Adipose tissue (tissue), 3 donors: Measurements from ENCODE around the gene AMZ2. TPM values are rescaled to one million over a fixed set of nuclear protein-coding genes. Genes with fewer than 3 reads are reported as not detected.
"Not testable (repeated sequence)": the region's sequence is repeated elsewhere in the genome, so short reads cannot be mapped to it uniquely, and the experiment has no call there.

ENCODE experiments used
- H3K27ac ChIP-seq: one replicate; pipeline ENCODE4 v1.5.1; 2013; ENCODE audit warnings: low read depth, low read length
- WGBS, 3 donors: extraction: QIAGEN DNeasy Blood & Tissue Kit; methylation state at CpG; one replicate each; pipeline ENCODE4 v1.1.7; 2013; 5-methylcytosine and 5-hydroxymethylcytosine counted together
- polyA plus RNA-seq, 3 donors: library from polyadenylated mRNA; stranded (reverse); fragments of 200-250 nt; gene quantifications; one replicate each; pipeline ENCODE4 v1.2.3, GENCODE V29; 2013
- donor health status: healthy with polysubstance abuse.
- donor health status: Bipolar disorder and iron deficiency.
- donor health status: healthy.

Gene AMZ2
- polyA plus RNA-seq, 3 donors: 24.2 to 78.4 (median 51.0) TPM

DNA sequence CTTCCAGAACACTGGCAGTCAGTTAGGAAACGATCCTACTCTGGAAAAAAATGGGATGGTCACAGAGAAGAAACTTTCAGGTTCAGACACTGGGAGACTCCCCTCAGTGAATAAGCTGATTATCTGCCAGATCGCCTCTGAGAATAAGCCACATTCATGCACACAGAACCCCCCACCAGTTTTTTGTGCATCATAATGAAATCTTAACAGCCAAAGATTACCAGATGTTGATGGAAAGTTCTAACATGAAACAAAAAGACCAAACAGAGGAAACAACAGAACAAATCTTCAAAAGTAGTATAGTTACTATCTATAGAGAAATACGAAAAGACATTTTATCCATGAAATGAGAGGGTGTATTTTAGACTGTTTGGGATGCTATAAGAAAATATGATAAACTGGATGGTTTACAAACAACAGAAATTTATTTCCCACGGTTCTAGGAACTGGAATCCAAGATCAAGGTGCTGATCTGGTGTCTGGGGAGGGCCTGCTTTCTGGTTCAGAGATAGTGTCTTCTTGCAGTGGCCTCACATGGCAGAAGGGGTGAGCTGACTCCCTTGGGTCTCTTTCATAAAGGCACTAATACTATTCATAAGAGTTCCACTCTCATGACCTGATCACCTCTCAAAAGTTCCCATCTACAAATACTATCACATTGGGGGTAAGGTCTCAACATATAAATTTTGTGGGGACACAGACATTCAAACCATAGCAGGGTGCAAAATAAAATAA lies 8.0 kb upstream of the AMZ2 start:
- no peak overlapping the region for H3K27ac ChIP-seq
- WGBS, 3 donors: 80 to 93% (median 87%) methylated on average over 4 of the region's 4 CpGs

- no peak overlapping the region for H3K27ac ChIP-seq
- 91 to 93% (median 93%) methylated on average over 24 of the region's 24 CpGs for WGBS, 3 donors
Observed at GRCh38 chr17:68246271-68247028, 1.4 kb upstream of the AMZ2 start.

DNA sequence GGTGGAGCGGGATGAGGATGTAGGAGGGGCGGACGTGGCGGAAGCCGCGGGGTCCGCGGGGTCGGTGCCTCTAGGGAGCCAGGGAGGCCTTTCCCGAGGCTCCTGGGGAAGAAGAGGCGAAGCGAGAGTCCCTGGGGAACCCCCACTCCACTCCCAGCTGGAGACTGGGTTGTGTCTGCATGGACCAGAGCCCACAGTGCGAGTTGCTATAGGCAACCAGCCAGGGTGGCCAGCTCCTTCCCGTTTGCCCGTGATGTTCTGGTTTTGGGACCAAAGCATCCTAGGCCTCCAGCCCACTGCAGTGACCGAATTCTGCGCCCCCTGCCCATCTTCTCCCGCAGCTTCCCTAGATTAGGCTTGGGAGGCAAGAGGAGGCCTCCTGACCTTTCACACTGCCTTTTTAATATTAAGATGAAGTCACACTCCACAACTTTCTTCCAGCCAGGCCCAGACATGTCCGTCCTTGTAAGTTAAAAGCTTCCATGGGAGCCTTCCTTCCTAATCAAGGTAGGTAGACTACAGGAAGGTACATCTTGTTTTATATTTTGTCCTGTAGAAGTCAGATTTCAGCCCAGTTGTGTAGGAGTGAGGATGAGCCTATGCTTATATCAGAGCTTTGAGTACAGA lies 469 bp downstream of the AMZ2 start:
- WGBS, 3 donors: 1 to 2% (median 1%) methylated on average over 19 of the region's 19 CpGs
- peak overlapping the region; percentile 55 for H3K27ac ChIP-seq

DNA sequence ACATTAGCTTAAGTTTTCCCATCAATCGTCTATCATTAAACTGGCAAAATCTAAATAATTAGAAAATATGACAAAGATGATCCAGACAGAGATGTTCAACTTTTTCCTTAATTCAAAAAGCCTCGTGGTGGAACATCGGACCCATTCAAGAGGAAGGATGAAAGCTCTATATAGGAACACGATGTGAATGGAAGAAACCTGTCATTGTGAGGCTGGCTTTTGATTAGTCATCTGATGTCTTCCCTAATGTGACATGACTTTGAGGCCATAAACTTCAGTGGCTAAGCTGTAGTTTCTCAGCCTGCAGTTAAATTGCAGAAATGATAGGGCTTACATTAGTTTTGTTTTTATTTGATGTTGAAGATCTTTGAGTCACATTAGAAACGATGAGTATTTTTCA lies 1.0 kb downstream of the AMZ2 start:
- 57 to 85% (median 60%) methylated on average over 5 of the region's 5 CpGs for WGBS, 3 donors
- H3K27ac ChIP-seq: no peak overlapping the region

DNA sequence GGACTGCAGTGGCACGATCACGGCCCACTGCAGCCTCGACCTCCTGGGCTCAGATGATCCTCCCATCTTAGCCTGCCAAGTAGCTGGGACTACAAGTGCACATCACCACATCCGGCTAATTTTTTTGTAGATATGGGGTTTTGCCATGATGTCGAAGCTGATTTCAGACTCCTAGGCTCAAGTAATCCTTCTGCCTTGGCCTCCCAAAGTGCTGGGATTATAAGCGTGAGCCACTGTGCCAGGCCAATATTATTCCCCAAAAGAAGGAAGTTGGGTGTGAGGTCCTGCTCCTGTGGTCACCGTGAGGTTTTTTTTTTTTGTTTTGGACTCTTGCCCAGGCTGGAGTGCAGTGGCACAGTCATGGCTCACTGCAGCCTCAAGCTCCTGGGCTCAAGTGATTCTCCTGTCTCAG lies 1.5 kb downstream of the AMZ2 start:
- no peak overlapping the region for H3K27ac ChIP-seq
- 48 to 70% (median 48%) methylated on average over 7 of the region's 7 CpGs for WGBS, 3 donors

GRCh38 chr17:68253426-68253825 lies 5.6 kb downstream of the AMZ2 start:
- WGBS, 3 donors: 61 to 85% (median 68%) methylated on average over 7 of the region's 7 CpGs
- H3K27ac ChIP-seq: not testable (repeated sequence)

GRCh38 chr17:68255151-68255550 lies 7.3 kb downstream of the AMZ2 start:
- 73 to 78% (median 74%) methylated on average over 4 of the region's 4 CpGs for WGBS, 3 donors
- no peak overlapping the region for H3K27ac ChIP-seq

DNA sequence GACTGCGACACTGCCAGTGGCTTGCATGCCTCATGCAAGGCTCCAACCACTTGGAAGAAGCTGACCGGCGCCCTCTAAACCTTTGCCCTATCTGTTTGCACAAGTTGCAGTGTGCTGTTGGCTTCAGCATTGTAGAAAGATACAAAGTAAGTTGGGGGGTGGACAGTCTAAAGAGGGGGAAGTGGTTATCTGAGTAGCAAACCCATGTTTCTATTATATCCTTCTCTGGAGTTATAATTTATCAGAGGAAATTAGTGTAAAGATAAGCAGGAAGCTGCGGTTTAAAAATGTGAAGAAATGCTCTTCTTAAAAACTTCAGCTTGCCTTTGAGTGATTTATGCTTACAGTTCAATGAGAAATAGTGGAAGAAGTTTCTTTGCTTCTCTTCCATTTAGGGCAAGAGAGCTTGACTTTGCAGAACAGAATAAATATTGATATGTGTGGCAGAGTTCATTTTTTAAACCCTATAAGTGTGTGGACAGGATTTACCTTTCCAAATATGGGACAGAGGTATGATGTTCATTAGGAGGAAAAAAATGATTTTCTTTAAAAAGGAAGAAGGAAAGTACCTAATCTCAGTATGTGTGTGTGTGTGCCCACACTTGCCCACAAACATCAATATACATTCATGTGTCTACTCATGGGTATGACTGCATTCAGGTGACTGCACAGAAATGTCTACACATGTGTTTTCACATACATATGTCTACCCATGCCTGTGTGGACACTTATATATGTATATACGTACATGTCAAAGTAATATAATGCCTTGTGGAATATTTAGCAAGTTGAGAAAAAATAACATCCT lies 8.1 kb downstream of the AMZ2 start:
- WGBS, 3 donors: 47 to 66% (median 54%) methylated on average over 5 of the region's 5 CpGs
- H3K27ac ChIP-seq: no peak overlapping the region

DNA sequence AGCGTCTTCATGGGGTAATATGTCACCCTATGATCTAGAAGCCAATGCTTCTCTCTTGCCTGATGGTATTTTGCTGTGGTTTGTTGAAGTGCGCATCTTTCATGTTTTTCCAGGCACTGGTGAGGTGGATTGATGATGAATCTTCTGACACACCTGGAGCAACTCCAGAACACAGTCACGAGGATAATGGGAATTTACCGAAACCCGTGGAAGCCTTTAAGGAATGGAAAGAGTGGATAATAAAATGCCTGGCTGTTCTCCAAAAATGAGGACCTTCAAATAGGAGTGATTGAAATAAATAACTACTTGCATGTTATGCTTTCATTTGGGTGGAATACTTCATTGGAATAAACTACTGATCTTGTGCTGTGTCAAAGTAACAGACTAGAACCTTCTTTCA lies 8.9 kb downstream of the AMZ2 start:
- not testable (repeated sequence) for H3K27ac ChIP-seq

DNA sequence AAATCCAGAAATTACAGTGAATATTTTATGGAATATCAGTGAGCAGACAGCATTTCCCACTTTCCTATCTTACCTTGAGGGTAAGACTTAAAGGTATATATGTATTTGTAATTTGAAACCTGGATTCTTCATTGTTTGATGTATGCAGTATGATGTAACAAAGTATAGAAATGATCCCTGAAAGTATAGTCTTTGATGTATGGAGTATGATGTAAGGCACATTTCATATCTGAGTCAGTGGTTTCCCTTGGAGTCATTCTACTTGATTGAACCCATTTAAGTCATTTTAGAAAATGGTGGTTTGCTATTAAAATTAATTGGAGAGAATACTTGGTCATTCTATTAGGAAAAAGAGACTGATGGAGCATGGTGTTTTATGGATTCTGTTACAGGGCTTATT lies 10.1 kb downstream of the AMZ2 start:
- no peak overlapping the region for H3K27ac ChIP-seq

More for the DNA sequence above, 8.9 kb downstream of the AMZ2 start:
- WGBS, 3 donors: 67 to 77% (median 68%) methylated on average over 5 of the region's 5 CpGs

DNA sequence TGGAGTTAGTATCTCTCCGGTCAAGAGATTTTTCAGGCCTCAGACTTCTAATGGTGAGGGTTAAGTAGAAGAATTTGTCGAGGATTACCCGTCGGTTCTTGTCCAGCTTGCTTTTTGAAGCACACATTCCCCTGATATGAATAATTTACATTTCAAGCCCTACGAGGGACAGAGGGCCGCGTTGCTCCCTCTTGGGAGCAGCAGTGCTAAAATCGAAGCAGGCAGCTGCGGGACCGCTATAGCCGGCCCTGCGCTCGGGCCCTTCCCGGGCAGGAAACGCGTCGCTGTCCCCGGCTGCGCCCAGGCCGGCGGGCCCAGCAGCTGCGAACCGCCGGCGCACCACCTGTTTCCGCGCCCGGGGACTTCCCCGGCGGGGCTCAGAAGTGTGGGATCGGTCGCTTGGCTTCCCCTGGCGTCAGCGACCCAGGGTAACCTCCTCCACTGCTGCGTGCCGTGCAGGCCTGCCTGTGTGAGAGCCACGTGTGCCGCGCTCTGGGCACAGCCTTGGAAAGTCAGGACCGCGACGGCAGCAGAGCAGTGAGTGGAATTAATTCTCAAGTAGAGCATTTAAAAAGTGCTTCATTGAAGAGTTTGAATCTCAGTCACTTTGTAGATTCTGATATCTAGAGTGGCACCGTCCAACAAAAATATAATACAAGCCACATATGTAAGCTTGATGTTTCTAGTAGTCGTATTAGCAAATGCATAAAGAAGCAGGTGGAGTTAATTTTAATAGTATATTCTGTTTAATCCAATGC lies 11.2 kb downstream of the AMZ2 start:
- 7 to 16% (median 14%) methylated on average over 27 to 41 of the region's 44 CpGs for WGBS, 3 donors

DNA sequence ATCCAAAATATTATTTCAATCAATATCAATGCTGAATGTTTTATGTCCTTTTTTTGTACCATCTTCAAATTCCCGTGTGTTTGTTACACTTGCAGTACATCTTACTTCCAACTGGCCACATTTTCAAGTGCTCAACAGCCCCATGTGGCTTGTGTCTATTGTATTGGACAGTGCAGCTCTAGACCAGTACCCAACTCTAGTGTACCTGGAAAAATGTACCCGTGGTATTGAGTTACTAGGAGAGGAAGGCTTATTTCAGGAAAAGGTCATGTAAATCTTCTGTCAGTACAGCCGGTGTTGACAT lies 11.8 kb downstream of the AMZ2 start:
- not testable (repeated sequence) for H3K27ac ChIP-seq
- 70 to 85% (median 72%) methylated on average over 3 of the region's 3 CpGs for WGBS, 3 donors

More for the DNA sequence above, 11.2 kb downstream of the AMZ2 start:
- H3K27ac ChIP-seq: not testable (repeated sequence)

- WGBS, 3 donors: 83 to 88% (median 88%) methylated on average over 9 of the region's 9 CpGs
- no peak overlapping the region for H3K27ac ChIP-seq
Observed at GRCh38 chr17:68260051-68260762, 12.4 kb downstream of the AMZ2 start.

DNA sequence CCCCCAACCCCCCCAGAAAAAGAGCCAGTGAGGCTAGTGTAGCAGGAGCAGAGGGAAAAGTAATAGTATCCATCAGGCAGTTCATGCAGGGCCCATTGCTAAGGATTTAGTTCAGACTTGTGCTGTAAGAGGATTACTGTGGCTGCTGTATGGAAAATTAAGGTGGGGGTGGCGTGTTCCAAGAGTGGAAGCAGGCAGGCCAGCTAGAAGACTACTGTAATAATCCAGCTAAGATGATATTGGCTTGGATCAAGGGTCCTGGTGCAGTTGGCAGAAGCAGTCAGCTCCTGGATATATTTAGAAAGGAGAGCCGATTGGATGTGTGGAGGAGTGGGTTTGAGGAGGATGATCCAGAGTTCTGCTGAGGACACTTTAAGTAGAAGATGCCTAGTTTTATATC lies 14.6 kb downstream of the AMZ2 start:
- H3K27ac ChIP-seq: not testable (repeated sequence)

DNA sequence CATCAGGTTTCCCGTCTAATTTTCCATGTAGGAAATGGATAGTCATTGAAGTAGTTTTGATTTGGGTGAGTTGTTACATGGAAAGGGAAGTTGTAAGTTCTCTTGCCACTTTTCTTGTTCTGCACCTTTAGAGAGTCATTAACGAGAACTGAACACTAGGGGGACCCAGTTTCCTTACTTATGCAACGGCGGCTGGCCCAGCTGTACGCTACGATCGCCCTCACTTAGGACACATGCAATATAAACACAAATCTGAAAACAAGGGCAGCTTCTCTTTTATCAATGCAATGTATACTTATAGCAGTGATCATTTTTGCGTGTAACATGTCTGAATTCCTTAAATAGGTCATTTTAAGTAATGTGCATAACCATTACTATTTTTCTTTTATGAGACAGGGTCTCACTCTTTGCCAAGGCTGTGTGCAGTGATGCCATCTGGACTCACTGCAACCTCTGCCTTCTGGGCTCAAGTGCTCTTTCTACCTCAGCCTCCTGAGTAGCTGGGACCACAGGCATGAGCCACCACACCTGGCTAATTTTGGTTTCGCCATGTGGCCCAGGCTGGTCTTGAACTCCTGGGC lies 15.3 kb downstream of the AMZ2 start:
- WGBS, 3 donors: 11 to 12% (median 11%) methylated on average over 9 of the region's 9 CpGs
- not testable (repeated sequence) for H3K27ac ChIP-seq

More for the DNA sequence above, 14.6 kb downstream of the AMZ2 start:
- WGBS, 3 donors: 55 to 62% (median 56%) methylated on average over 2 of the region's 2 CpGs

GRCh38 chr17:68265833-68266232 lies 18.0 kb downstream of the AMZ2 start:
- not testable (repeated sequence) for H3K27ac ChIP-seq
- 75 to 86% (median 79%) methylated on average over 2 of the region's 2 CpGs for WGBS, 3 donors

- WGBS, 3 donors: 69 to 82% (median 79%) methylated on average over 11 of the region's 11 CpGs
- H3K27ac ChIP-seq: no peak overlapping the region
Observed at GRCh38 chr17:68273722-68274121, 25.9 kb downstream of the AMZ2 start.
